ENCODE measurements around the gene ATXN1. TPM values are rescaled to one million over a fixed set of nuclear protein-coding genes. Genes with fewer than 3 reads are reported as not detected.

The ATXN1 gene
- total RNA-seq, 1 experiment from 2014 or later = 16.5 TPM

GRCh38 chr6:16277101-16277981 lies 483.9 kb downstream of the ATXN1 start:
- Mint-ChIP-seq H3K27ac (ENCODE audit: low read depth, unreplicated experiment) (peak overlapping the region; percentile 81), H3K36me3 (ENCODE audit: insufficient read depth, unreplicated experiment) (no peaks in the 10 kb centered on the region), H3K9me3 (ENCODE audit: unreplicated experiment) (no peaks in the 10 kb centered on the region), H3K4me1 (ENCODE audit: insufficient read depth, unreplicated experiment) (peaks cover 36% of the 10 kb centered on the region), H3K27me3 (ENCODE audit: insufficient read depth, unreplicated experiment) (no peaks in the 10 kb centered on the region), H3K4me3 (ENCODE audit: unreplicated experiment) (peak overlapping the region; percentile 63)
- peak; percentile 41 for TF ChIP-seq CTCF (IDR thresholded peaks at IDR 0.05; ENCODE audit: unreplicated experiment)
- intact Hi-C loops (cut with micrococcal nuclease) = loop anchor here (1.0 to 5.0 kb wide), 3 partner anchors 35 to 585 kb away; no protein-coding TSS in a partner anchor
- POLR2A ChIA-PET = interaction anchor here (0.8 to 1.8 kb wide), 13 partner anchors 13 to 483 kb away, joined by 3 to 7 read pairs (median 4); no protein-coding TSS in a partner anchor
- CTCF ChIA-PET = interaction anchor here (0.5 to 4.3 kb wide), 34 partner anchors 8 to 1575 kb away, joined by 3 to 21 read pairs (median 4); partner anchors contain the start of gene GMPR
- peak; percentile 92 for DNase-seq (ENCODE audit: unreplicated experiment)
- BruUV-seq (replicated peaks) = no TSS peak

- DNase-seq (ENCODE audit: unreplicated experiment) = no peak
- no peaks in the 10 kb centered on the region for H3K9me3 Mint-ChIP-seq (ENCODE audit: unreplicated experiment)
- no peaks in the 10 kb centered on the region for H3K36me3 Mint-ChIP-seq (ENCODE audit: insufficient read depth, unreplicated experiment)
- no peaks in the 10 kb centered on the region for H3K27me3 Mint-ChIP-seq (ENCODE audit: insufficient read depth, unreplicated experiment)
- H3K4me1 Mint-ChIP-seq (ENCODE audit: insufficient read depth, unreplicated experiment) = peaks cover 36% of the 10 kb centered on the region
- ChIA-PET CTCF (interaction anchor here (0.9 to 4.3 kb wide), 7 partner anchors 10 to 46 kb away, joined by 3 to 21 read pairs (median 3); partner anchors contain the start of gene GMPR), POLR2A (interaction anchor here (1.1 to 2.1 kb wide), 3 partner anchors 32 to 138 kb away, joined by 3 to 6 read pairs (median 5); no protein-coding TSS in a partner anchor)
- intact Hi-C loops (cut with micrococcal nuclease) = loop anchor here (5.0 kb wide), 1 partner anchor 583 kb away; no protein-coding TSS in a partner anchor
- TF ChIP-seq CTCF (IDR thresholded peaks at IDR 0.05; ENCODE audit: unreplicated experiment) = no peak
- no peak overlapping the region for H3K27ac Mint-ChIP-seq (ENCODE audit: low read depth, unreplicated experiment)
- BruUV-seq (replicated peaks) = no TSS peak
- H3K4me3 Mint-ChIP-seq (ENCODE audit: unreplicated experiment) = no peak overlapping the region
Observed at GRCh38 chr6:16274885-16275589, 486.2 kb downstream of the ATXN1 start.

GRCh38 chr6:16274483-16274882 lies 486.8 kb downstream of the ATXN1 start:
- intact Hi-C loops (cut with micrococcal nuclease) = no loop called here
- CTCF ChIA-PET = interaction anchor here (0.6 to 3.7 kb wide), 5 partner anchors 10 to 375 kb away, joined by 3 to 16 read pairs (median 3); partner anchors contain the start of gene GMPR
- Mint-ChIP-seq H3K36me3 (ENCODE audit: insufficient read depth, unreplicated experiment) (no peaks in the 10 kb centered on the region), H3K27ac (ENCODE audit: low read depth, unreplicated experiment) (no peak overlapping the region), H3K4me1 (ENCODE audit: insufficient read depth, unreplicated experiment) (peaks cover 36% of the 10 kb centered on the region), H3K27me3 (ENCODE audit: insufficient read depth, unreplicated experiment) (no peaks in the 10 kb centered on the region), H3K9me3 (ENCODE audit: unreplicated experiment) (no peaks in the 10 kb centered on the region), H3K4me3 (ENCODE audit: unreplicated experiment) (no peak overlapping the region)
- no peak for TF ChIP-seq CTCF (IDR thresholded peaks at IDR 0.05; ENCODE audit: unreplicated experiment)
- no TSS peak for BruUV-seq (replicated peaks)
- no peak for DNase-seq (ENCODE audit: unreplicated experiment)
- POLR2A ChIA-PET = interaction anchor here (0.6 to 2.1 kb wide), 3 partner anchors 32 to 521 kb away, joined by 5 to 6 read pairs (median 5); no protein-coding TSS in a partner anchor
